ENCODE measurements around the gene SMIM44. TPM values are rescaled to one million over a fixed set of nuclear protein-coding genes. Genes with fewer than 3 reads are reported as not detected.
A peak's percentile ranks its signal among the peaks of the same experiment; 100 is the strongest.

Gene SMIM44
- polyA plus RNA-seq, 3 donors = not detected

- peaks cover 31 to 56% of the 10 kb centered on the region in 2 donors for H3K36me3 Mint-ChIP-seq
- intact Hi-C loops (cut with micrococcal nuclease) = no loop called here
- H3K79me2 ChIP-seq (ENCODE audit: insufficient read depth, low read length) = peaks cover 100% of the 10 kb centered on the region
- H3K36me3 ChIP-seq (replicated peaks in 1 of 2; ENCODE audit: control insufficient read depth in 1 of 2, insufficient read depth in 2 of 2, low read length in 2 of 2) = peaks cover 34 to 41% of the 10 kb centered on the region in 2 donors
- peaks cover 94% of the 10 kb centered on the region for H4K20me1 ChIP-seq (ENCODE audit: insufficient read depth, low read length)
- H3K4me3 Mint-ChIP-seq = no peak overlapping the region
- peaks cover 17% of the 10 kb centered on the region for H3K4me1 Mint-ChIP-seq
- H3K9me3 ChIP-seq (replicated peaks in 1 of 2; ENCODE audit: control insufficient read depth in 1 of 2, insufficient read depth in 1 of 2, low read length in 2 of 2) = no peaks in the 10 kb centered on the region
- H2AFZ ChIP-seq (ENCODE audit: insufficient read depth, low read depth, low read length, poor library complexity, severe bottlenecking) = no peak overlapping the region
- peaks cover 0 to 3% (median 0%) of the 10 kb centered on the region in 3 donors for H3K27me3 Mint-ChIP-seq (ENCODE audit: low read depth in 3 of 3)
- H3K4me2 ChIP-seq (replicated peaks; ENCODE audit: extremely low read depth, low read length, poor library complexity, severe bottlenecking) = no peak overlapping the region
- no peak overlapping the region for H3K9ac ChIP-seq (ENCODE audit: insufficient read depth, low read length, poor library complexity, severe bottlenecking)
- no peak overlapping the region for H3K27ac ChIP-seq (ENCODE audit: low read depth in 1 of 2, low read length in 2 of 2)
- no peak overlapping the region for H3K4me3 ChIP-seq (replicated peaks in 1 of 3; ENCODE audit: low read depth in 2 of 3, low read length in 3 of 3)
- peaks cover under 1 to 2% of the 10 kb centered on the region in 2 donors for H3K4me1 ChIP-seq (ENCODE audit: control insufficient read depth in 1 of 2, insufficient read depth in 2 of 2, low read length in 2 of 2)
- no peaks in the 10 kb centered on the region for H3K27me3 ChIP-seq (ENCODE audit: control insufficient read depth in 2 of 2, insufficient read depth in 2 of 2, low read length in 2 of 2)
- WGBS (ENCODE audit: insufficient coverage) = 100% methylated on average over 3 of the region's 17 CpGs
- no peak for TF ChIP-seq CTCF (IDR thresholded peaks at IDR 0.05)
- H3K27ac Mint-ChIP-seq = peak overlapping the region in 2 of 7 donors; percentile 28 to 36
- H3K9me3 Mint-ChIP-seq = no peaks in the 10 kb centered on the region
- no peak for DNase-seq
These were observed 29.5 kb upstream of the SMIM44 start for GRCh38 chr19:3512562-3513228.

- no peak for TF ChIP-seq CTCF (IDR thresholded peaks at IDR 0.05)
- DNase-seq = no peak
- H3K4me3 ChIP-seq (replicated peaks in 1 of 3; ENCODE audit: low read depth in 2 of 3, low read length in 3 of 3) = no peak overlapping the region
- Mint-ChIP-seq H3K9me3 (peaks cover 0 to 2% (median 0%) of the 10 kb centered on the region in 7 donors), H3K27me3 (ENCODE audit: low read depth in 3 of 3) (peaks cover 0 to 3% (median 2%) of the 10 kb centered on the region in 3 donors), H3K27ac (peak overlapping the region in 3 of 7 donors; percentile 21 to 81 (median 61)), H3K4me3 (no peak overlapping the region), H3K36me3 (peaks cover 31 to 55% of the 10 kb centered on the region in 2 donors), H3K4me1 (peaks cover 27% of the 10 kb centered on the region)
- no peak overlapping the region for H2AFZ ChIP-seq (ENCODE audit: insufficient read depth, low read depth, low read length, poor library complexity, severe bottlenecking)
- no peak overlapping the region for H3K27ac ChIP-seq (ENCODE audit: low read depth in 1 of 2, low read length in 2 of 2)
- peaks cover 8 to 12% of the 10 kb centered on the region in 2 donors for H3K4me1 ChIP-seq (ENCODE audit: control insufficient read depth in 1 of 2, insufficient read depth in 2 of 2, low read length in 2 of 2)
- WGBS (ENCODE audit: insufficient coverage) = 97% methylated on average over 21 of the region's 26 CpGs
- H3K9me3 ChIP-seq (replicated peaks in 1 of 2; ENCODE audit: control insufficient read depth in 1 of 2, insufficient read depth in 1 of 2, low read length in 2 of 2) = no peaks in the 10 kb centered on the region
- intact Hi-C loops (cut with micrococcal nuclease) = no loop called here
- no peak overlapping the region for H3K9ac ChIP-seq (ENCODE audit: insufficient read depth, low read length, poor library complexity, severe bottlenecking)
- H3K36me3 ChIP-seq (replicated peaks in 1 of 2; ENCODE audit: control insufficient read depth in 1 of 2, insufficient read depth in 2 of 2, low read length in 2 of 2) = peaks cover 34 to 41% of the 10 kb centered on the region in 2 donors
- H4K20me1 ChIP-seq (ENCODE audit: insufficient read depth, low read length) = peaks cover 84% of the 10 kb centered on the region
- no peak overlapping the region for H3K4me2 ChIP-seq (replicated peaks; ENCODE audit: extremely low read depth, low read length, poor library complexity, severe bottlenecking)
- peaks cover 100% of the 10 kb centered on the region for H3K79me2 ChIP-seq (ENCODE audit: insufficient read depth, low read length)
- no peaks in the 10 kb centered on the region for H3K27me3 ChIP-seq (ENCODE audit: control insufficient read depth in 2 of 2, insufficient read depth in 2 of 2, low read length in 2 of 2)
These were observed 28.4 kb upstream of the SMIM44 start for GRCh38 chr19:3511506-3512251.

Data from CD14-positive monocyte (primary cell).